ENCODE data around the gene ABHD2. TPM values are rescaled to one million over a fixed set of nuclear protein-coding genes. Genes with fewer than 3 reads are reported as not detected.

ABHD2 gene
- total RNA-seq, 1 experiment from 2014 or later: 15.6 TPM

- no peak overlapping the region for H2BK120ac ChIP-seq (ENCODE audit: low read depth, low read length, poor library complexity, severe bottlenecking)
- H3K4me1 ChIP-seq (ENCODE audit: insufficient read depth, low read length): peaks cover 7% of the 10 kb centered on the region
- H3K18ac ChIP-seq (ENCODE audit: insufficient read length, low read depth, low read length): no peak overlapping the region
- no peak overlapping the region for H2BK15ac ChIP-seq (ENCODE audit: low read depth, low read length)
- no peak for TF ChIP-seq CTCF (conservative IDR thresholded peaks at IDR 0.05)
- H3K79me1 ChIP-seq (ENCODE audit: insufficient read depth, low read depth, low read length, poor library complexity, severe bottlenecking): no peaks in the 10 kb centered on the region
- peaks cover 4% of the 10 kb centered on the region for H3K23me2 ChIP-seq (ENCODE audit: insufficient read length, low read depth, low read length, poor library complexity, severe bottlenecking)
- no peak overlapping the region for H2BK5ac ChIP-seq (ENCODE audit: insufficient read length, low read length)
- no peak for DNase-seq
- H3K9me3 ChIP-seq (ENCODE audit: control insufficient read depth, low read depth, low read length): no peaks in the 10 kb centered on the region
- no peak overlapping the region for H4K91ac ChIP-seq (ENCODE audit: insufficient read length, low read depth, low read length)
- no peak overlapping the region for H3K9ac ChIP-seq (ENCODE audit: extremely low read depth, insufficient read length, low read length)
- no peak overlapping the region for H2AK5ac ChIP-seq (ENCODE audit: insufficient read length, low read length)
- Mint-ChIP-seq H3K36me3 (ENCODE audit: insufficient read depth in 1 of 3, low read depth in 3 of 3) (peaks cover 7 to 17% (median 12%) of the 10 kb centered on the region in 3 experiments; a peak in 5 of 7 replicates), H3K27me3 (ENCODE audit: low read depth) (no peaks in the 10 kb centered on the region), H3K4me3 (no peak overlapping the region), H3K27ac (peak overlapping the region in 2 of 3 experiments; percentile 70 to 82; a peak in 2 of 7 replicates), H3K9me3 (no peaks in the 10 kb centered on the region), H3K4me1 (peaks cover 42 to 51% of the 10 kb centered on the region in 2 experiments)
- H3K4ac ChIP-seq (ENCODE audit: low read depth, low read length): no peak overlapping the region
- no peak overlapping the region for H2BK12ac ChIP-seq (ENCODE audit: insufficient read length, low read depth, low read length)
- H4K8ac ChIP-seq (replicated peaks; ENCODE audit: insufficient read length, low read depth, low read length): no peak overlapping the region
- H3T11ph ChIP-seq (ENCODE audit: low read length): no peak overlapping the region
- no peaks in the 10 kb centered on the region for H4K20me1 ChIP-seq (ENCODE audit: control insufficient read depth, insufficient read depth, insufficient read length)
- H3K4me2 ChIP-seq (ENCODE audit: insufficient read depth, insufficient read length, low read length): no peak overlapping the region
- no peaks in the 10 kb centered on the region for H3K79me2 ChIP-seq (ENCODE audit: insufficient read depth, low read length)
- H3K14ac ChIP-seq (ENCODE audit: insufficient read depth, low read length): no peak overlapping the region
- H2AFZ ChIP-seq (ENCODE audit: low read length): no peak overlapping the region
- H3K27me3 ChIP-seq (ENCODE audit: insufficient read depth, low read length): no peaks in the 10 kb centered on the region
- no peak overlapping the region for H4K5ac ChIP-seq (ENCODE audit: insufficient read length, low read depth, low read length)
- no peak overlapping the region for H2BK20ac ChIP-seq (ENCODE audit: low read depth, low read length, poor library complexity, severe bottlenecking)
- WGBS (ENCODE audit: extremely low coverage, insufficient read length, low lambda C conversion rate): no CpG with 5 or more reads among the region's 8 CpGs
- H3K23ac ChIP-seq (ENCODE audit: insufficient read length, low read depth, low read length): no peak overlapping the region
- no peak overlapping the region for H3K56ac ChIP-seq (ENCODE audit: insufficient read length, low read depth, low read length)
- H3K27ac ChIP-seq (ENCODE audit: insufficient read length, low read depth, low read length): no peak overlapping the region
Measured at GRCh38 chr15:89195836-89196235, 107.6 kb downstream of the ABHD2 start.
